HG03457 (cell line): Measurements from ENCODE around the gene CMPK2.

Experiments
- ATAC-seq: cut with Tn5 transposase; IDR thresholded peaks from one replicate; pipeline ENCODE4 v1.9.1; 2021; ENCODE audit warnings: moderate number of reproducible peaks; ENCODE audit not compliant: unreplicated experiment

The CMPK2 gene

GRCh38 chr2:6813573-6813972 is 52.1 kb downstream of the CMPK2 start:
- ATAC-seq: no peak

- no peak for ATAC-seq
Measured at GRCh38 chr2:6812857-6813530, 52.7 kb downstream of the CMPK2 start.

- no peak for ATAC-seq
Measured at GRCh38 chr2:6810961-6811360, 54.7 kb downstream of the CMPK2 start.

- no peak for ATAC-seq
Measured at GRCh38 chr2:6808426-6808825, 57.3 kb downstream of the CMPK2 start.

- ATAC-seq: no peak
Measured at GRCh38 chr2:6806604-6807003, 59.1 kb downstream of the CMPK2 start.

GRCh38 chr2:6800553-6800952 is 65.2 kb downstream of the CMPK2 start:
- no peak for ATAC-seq
